GM03348 (cell line): ENCODE results near the gene TPM1.
"Not testable (repeated sequence)": the region's sequence is repeated elsewhere in the genome, so short reads cannot be mapped to it uniquely, and the experiment has no call there.

Experiments used
- DNase-seq: peaks from one replicate; pipeline ENCODE4 v3.0.0; 2012; ENCODE audit warnings: low spot score

The TPM1 gene

GRCh38 chr15:63041974-63042876 is at the start of gene TPM1:
Gene TPM1, plus strand, starts transcription at chr15:63042747. Its CDS starts 83 bp downstream, at chr15:63042830.
- peak; percentile 97 for DNase-seq

DNA sequence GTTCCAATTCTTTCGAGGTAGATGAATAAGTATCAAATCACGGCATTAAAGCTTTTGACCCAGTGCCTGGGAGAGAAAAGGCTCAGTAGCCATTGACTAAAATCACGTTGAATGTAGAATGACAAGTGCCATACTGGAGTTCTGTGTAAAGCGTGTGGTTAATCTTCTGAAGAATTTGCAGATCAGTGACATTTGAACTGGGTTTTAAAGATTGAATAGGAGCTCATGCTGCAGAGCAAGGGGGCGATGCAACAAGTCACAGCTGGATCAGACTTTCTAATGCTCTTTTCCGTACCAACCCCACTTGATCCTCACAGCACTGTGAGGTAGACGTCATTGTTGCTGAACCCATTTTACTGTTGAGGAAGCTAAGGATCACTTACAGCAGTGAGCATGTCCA is 49.5 kb upstream of the TPM1 start:
- DNase-seq, result no peak

- DNase-seq, result not testable (repeated sequence)
These were observed 48.9 kb upstream of the TPM1 start for GRCh38 chr15:62993632-62994031.

DNA sequence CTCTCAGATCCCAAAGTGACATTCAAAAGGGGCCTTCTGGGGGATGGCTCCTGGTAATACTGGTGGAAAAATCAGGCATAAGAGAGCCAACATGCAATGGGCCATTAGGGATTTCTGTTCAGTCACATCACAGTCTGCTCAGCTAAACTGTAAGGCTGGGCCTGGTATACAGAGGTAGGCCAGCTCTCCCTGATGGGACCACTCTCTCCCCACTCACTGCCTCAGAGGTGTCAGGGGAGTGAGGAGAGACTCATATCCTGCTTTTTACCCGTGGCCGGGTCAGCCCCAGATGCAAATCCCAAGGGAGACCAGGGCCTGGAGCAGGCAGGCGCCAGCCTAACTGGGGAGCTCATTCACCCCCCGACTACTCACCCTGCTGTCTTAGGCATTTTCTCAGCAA is 48.1 kb upstream of the TPM1 start:
- DNase-seq, result no peak

DNA sequence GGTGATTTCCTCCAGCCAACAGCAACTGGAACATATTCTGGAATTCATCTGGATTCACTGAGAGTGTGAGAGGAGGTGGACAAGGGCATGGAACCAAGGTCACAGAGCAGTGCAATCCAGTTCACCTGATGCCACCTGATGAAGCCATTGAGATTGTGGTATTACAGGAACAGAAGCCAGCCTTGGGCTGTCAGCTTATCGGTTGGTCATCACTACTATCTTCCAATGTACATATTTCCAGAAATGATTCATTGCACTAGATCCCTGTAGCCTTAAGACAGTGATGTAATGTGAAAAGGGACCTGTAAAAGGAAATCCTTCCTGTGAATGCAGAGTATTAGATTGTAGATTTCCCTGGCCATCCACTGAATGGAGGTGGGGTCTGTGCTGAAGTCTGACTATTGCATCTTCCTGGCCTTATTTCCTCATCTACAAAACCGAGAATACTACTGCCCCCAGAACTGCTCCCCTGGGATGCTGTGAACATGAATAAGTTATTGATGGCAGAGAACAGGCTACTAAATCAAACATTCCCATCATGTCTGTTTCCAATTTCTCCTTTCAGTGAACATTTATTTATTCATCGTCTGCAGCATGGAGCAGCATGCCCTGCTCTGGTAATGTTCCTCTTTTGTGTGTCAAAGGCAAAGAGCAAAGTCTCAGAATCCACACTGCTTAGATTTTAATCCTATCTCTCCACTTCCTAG is 47.4 kb upstream of the TPM1 start:
- DNase-seq, result peak; percentile 30

GRCh38 chr15:62997441-62997840 is 45.1 kb upstream of the TPM1 start:
- no peak for DNase-seq

DNA sequence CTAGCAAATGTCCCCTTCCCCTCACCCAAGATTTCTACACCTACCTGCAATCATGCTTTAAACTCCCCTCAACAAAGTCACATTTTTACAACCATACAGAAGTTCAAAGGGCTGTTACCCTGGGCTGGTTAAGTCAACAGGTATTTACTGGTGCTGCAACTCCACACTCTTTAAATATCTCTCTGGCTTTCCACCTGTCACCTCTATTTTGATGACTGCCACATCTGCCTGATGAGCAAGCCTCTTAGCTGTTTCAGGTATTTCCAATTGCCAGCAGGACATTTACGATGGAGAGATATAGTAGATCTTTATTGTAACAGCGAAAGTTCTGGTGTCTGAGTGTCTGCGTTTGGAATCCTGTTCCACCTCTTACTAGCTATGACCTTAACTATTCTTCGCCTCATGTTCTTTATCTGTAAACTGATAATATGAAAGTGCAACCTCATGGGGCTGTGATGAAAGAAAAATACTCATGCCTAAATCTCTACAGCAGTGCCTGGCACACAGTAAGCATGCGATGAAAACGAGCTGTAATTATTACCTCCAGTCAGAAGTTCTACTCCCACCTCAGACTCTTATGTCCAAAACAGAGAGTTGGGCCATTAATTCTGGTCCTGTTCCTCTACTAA is 44.2 kb upstream of the TPM1 start:
- DNase-seq, result no peak

DNA sequence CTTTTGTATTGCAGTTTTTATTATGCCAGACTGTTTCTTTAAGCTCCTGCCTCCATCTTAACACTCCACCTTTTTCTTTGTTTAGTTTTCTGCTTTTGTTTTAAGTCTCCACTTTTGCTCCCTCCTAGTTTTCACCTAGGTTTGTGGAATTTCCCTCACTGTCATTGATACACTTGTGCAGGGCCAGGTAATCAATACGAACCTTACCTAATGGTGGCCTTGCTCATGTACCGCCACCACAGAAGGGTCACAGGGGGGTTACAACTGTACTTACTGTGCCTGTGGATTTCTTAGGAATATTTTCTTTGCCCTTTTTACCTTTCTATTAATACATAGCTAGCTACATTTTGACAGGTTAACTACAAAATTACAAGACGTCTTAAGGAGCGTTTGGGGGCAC is 43.4 kb upstream of the TPM1 start:
- no peak for DNase-seq

DNA sequence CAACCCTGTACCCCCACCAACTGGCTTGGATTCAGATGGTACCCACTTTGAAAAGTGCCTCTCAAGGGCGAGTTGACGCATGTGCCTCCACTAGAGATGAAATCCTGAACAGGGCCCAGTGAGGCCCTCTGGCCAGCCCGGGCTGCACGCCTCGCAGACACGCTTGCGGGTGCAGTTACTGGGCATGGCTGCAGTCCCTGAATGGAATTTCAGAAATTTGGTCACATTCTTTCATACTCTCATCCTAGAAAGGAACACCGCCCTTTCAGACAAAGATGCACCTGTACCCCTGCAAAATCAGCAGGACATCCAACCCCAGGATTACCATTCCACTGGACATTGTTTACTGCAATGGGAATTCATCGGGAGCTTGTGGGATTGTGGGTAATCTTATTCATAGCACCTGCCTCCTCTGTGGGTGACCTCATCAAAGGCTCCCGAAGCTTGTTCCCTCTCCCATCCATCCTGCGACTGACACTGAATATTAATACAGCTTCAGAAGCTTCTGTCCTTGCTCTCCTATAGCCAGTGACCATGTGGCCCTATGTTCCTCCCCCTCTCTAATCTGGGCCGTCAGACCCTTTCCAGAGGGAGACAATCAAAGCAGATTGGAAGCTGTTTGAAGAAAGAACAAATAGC is 42.5 kb upstream of the TPM1 start:
- no peak for DNase-seq

- DNase-seq, result no peak
These were observed 41.8 kb upstream of the TPM1 start for GRCh38 chr15:63000706-63001105.

DNA sequence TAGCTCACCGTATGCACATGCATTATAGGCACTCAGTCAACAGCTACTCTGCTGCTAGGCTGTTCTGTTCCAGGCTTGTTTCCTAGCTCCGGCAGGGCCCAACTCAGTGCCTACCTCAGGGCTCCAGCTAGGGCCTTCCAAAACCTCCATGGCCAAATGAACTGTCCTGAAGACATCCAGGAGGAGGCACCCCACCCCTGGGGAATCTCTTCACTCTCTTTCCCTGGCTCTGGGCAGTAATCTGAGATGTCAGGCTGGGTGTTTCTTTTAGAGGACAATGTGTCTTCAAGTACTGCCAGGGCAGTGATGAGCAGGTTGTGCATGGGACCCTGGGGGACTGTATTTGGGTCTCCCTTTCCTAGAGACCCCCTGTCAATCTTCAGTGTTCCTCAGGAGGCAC is 38.3 kb upstream of the TPM1 start:
- DNase-seq, result peak; percentile 35

GRCh38 chr15:63006032-63006878 is 36.3 kb upstream of the TPM1 start:
- no peak for DNase-seq

GRCh38 chr15:63008333-63009049 is 34.1 kb upstream of the TPM1 start:
- no peak for DNase-seq

GRCh38 chr15:63010386-63010785 is 32.2 kb upstream of the TPM1 start:
- no peak for DNase-seq

- DNase-seq, result no peak
These were observed 31.4 kb upstream of the TPM1 start for GRCh38 chr15:63010920-63011693.

DNA sequence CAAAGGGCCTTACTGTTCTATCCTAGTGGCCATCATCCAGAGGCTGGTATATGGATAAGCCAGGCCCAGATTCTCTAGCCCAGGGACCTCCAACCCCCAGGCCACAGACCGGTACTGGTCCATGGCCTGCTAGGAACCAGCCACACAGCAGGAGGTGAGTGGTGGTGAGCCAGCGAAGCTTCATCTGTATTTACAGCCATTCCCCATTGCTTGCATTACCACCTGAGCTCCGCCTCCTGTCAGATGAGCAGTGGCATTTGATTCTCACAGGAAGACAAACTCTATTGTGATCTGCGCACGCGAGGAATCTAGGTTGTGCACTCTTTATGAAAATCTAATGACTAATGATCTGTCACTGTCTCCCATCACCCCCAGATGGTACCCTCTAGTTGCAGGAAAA is 30.1 kb upstream of the TPM1 start:
- DNase-seq, result no peak

GRCh38 chr15:63013052-63013808 is 29.3 kb upstream of the TPM1 start:
- DNase-seq, result peak; percentile 77

DNA sequence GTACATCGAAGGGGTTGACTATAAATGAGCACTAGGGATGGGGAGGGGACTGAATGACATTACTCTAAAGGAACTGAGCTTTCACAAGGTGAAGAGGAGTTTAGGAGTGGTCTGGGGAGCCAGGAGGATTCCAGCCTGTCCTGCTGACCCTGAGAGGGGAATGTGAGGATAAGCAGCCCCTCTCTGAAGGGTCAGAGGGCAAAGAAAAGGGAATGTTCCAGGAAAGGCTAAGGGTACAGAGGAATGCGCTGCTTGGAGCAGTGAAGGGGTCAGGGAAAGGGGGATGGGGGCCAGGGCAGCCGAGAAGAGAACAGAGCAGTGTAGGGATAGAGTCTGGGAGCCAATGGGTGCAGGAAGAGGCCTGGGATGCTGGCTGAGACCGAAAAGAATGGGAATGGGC is 28.0 kb upstream of the TPM1 start:
- no peak for DNase-seq

- peak; percentile 79 for DNase-seq
These were observed 26.9 kb upstream of the TPM1 start for GRCh38 chr15:63015618-63016017.
